HepG2 (cell line): ENCODE data around the gene AKR7A3. TPM values are rescaled to one million over a fixed set of nuclear protein-coding genes. Genes with fewer than 3 reads are reported as not detected.

ENCODE experiments used
- BRD4 ChIP-seq: sonication (generic); formaldehyde crosslinking; IDR thresholded peaks from 2 replicates; pipeline ENCODE4 v1.4.0; 2020; ENCODE audit warnings: missing genetic modification reagents
- CENPT ChIP-seq: sonication (generic); formaldehyde crosslinking; IDR thresholded peaks from 2 replicates; pipeline ENCODE4 v1.8.0; 2022; ENCODE audit warnings: low read depth, mild to moderate bottlenecking, moderate library complexity, missing genetic modification reagents
- CERS6 ChIP-seq: sonication (generic); formaldehyde crosslinking; IDR thresholded peaks from 2 replicates; pipeline ENCODE4 v1.5.0; 2020; ENCODE audit warnings: missing genetic modification reagents
- DR1 ChIP-seq: sonication (generic); formaldehyde crosslinking; IDR thresholded peaks from 2 replicates; pipeline ENCODE4 v1.8.0; 2021; ENCODE audit warnings: mild to moderate bottlenecking, missing genetic modification reagents, inconsistent platforms
- ETS1 ChIP-seq: sonication (generic); formaldehyde crosslinking; IDR thresholded peaks from 2 replicates; pipeline ENCODE4 v1.4.0; 2020; ENCODE audit warnings: missing genetic modification reagents
- GTF2F1 ChIP-seq: fragments of 150-350 bp; IDR thresholded peaks from 2 replicates; pipeline ENCODE4 v1.6.1; 2014; ENCODE audit warnings: low read length
- IKZF1 ChIP-seq: fragments of 450-650 bp; IDR thresholded peaks from 2 replicates; pipeline ENCODE4 v1.7.1; 2016
- IRX3 ChIP-seq: sonication (generic); formaldehyde crosslinking; IDR thresholded peaks from 2 replicates; pipeline ENCODE4 v1.8.1; 2023; ENCODE audit warnings: mild to moderate bottlenecking, low read depth, missing genetic modification reagents, borderline replicate concordance
- MAFF ChIP-seq: IDR thresholded peaks from 2 replicates; pipeline ENCODE4 v1.6.1; 2011; ENCODE audit warnings: low read depth, low read length, improper control_type of control experiment
- MAZ ChIP-seq, 2 experiments: sonication (generic) in 1 of 2; formaldehyde crosslinking in 1 of 2; IDR thresholded peaks; 2 replicates each; pipeline versions ENCODE4 v1.5.0 to v1.6.1; 2012 to 2020; ENCODE audit warnings: low read depth in 2 of 2, mild to moderate bottlenecking in 2 of 2, borderline replicate concordance in 1 of 2, improper control_type of control experiment in 1 of 2, low read length in 1 of 2, missing genetic modification reagents in 1 of 2, moderate library complexity in 1 of 2
- MED13 ChIP-seq: sonication (generic); formaldehyde crosslinking; IDR thresholded peaks from 2 replicates; pipeline ENCODE4 v1.5.0; 2020; ENCODE audit warnings: missing genetic modification reagents
- MEF2D ChIP-seq: sonication (generic); formaldehyde crosslinking; IDR thresholded peaks from 2 replicates; pipeline ENCODE4 v1.5.1; 2020; ENCODE audit warnings: mild to moderate bottlenecking, missing genetic modification reagents
- MXD3 ChIP-seq: IDR thresholded peaks from 2 replicates; pipeline ENCODE4 v1.6.1; 2016; ENCODE audit warnings: mild to moderate bottlenecking, missing biosample characterization, missing genetic modification reagents
- NFKBIZ ChIP-seq: IDR thresholded peaks from 2 replicates; pipeline ENCODE4 v1.6.1; 2018; ENCODE audit warnings: missing genetic modification reagents, missing compliant biosample characterization
- SKI ChIP-seq: fragments of 450-650 bp; IDR thresholded peaks from one replicate; pipeline ENCODE4 v1.6.1; 2018; ENCODE audit warnings: mild to moderate bottlenecking; ENCODE audit not compliant: partially characterized antibody
- SRY ChIP-seq: sonication (generic); formaldehyde crosslinking; IDR thresholded peaks from 2 replicates; pipeline ENCODE4 v1.8.0; 2022; ENCODE audit warnings: mild to moderate bottlenecking, missing genetic modification reagents
- TIGD3 ChIP-seq: sonication (generic); formaldehyde crosslinking; IDR thresholded peaks from 2 replicates; pipeline ENCODE4 v1.5.1; 2020; ENCODE audit warnings: mild to moderate bottlenecking, missing genetic modification reagents, borderline replicate concordance
- ZBTB25 ChIP-seq: IDR thresholded peaks from 2 replicates; pipeline ENCODE4 v1.6.1; 2018; ENCODE audit warnings: missing genetic modification reagents
- ZBTB7A ChIP-seq: sonication (generic); formaldehyde crosslinking; IDR thresholded peaks from 2 replicates; pipeline ENCODE4 v1.8.0; 2022; ENCODE audit warnings: mild to moderate bottlenecking, missing genetic modification reagents
- ZFY ChIP-seq: sonication (generic); formaldehyde crosslinking; IDR thresholded peaks from 2 replicates; pipeline ENCODE4 v1.4.0; 2020; ENCODE audit warnings: missing genetic modification reagents
- ZMYM4 ChIP-seq: sonication (generic); formaldehyde crosslinking; IDR thresholded peaks from 2 replicates; pipeline ENCODE4 v1.8.1; 2023; ENCODE audit warnings: mild to moderate bottlenecking, missing genetic modification reagents
- ZNF33A ChIP-seq: sonication (generic); formaldehyde crosslinking; IDR thresholded peaks from 2 replicates; pipeline ENCODE4 v1.5.1; 2020; ENCODE audit warnings: missing genetic modification reagents, mild to moderate bottlenecking, moderate library complexity, borderline replicate concordance
- ZNF691 ChIP-seq: sonication (generic); formaldehyde crosslinking; IDR thresholded peaks from 2 replicates; pipeline ENCODE4 v1.4.0; 2020; ENCODE audit warnings: missing genetic modification reagents, low read depth, mild to moderate bottlenecking, borderline replicate concordance
- polyA plus RNA-seq, 8 experiments: library from polyadenylated mRNA; depleted of rRNA in 3 of 8; stranded (reverse) in 7 of 8; unstranded in 1 of 8; fragments of >200 nt; fragmentation: Illumina TruSeq in 4 of 8; extraction: Trizol in 4 of 8; gene quantifications; 2 replicates each; pipeline versions ENCODE4 v1.2.1 to v1.2.3, GENCODE V29; 2011 to 2016; ENCODE audit warnings: low read depth in 4 of 8, missing spikeins in 1 of 8, mixed read lengths in 1 of 8; ENCODE audit not compliant: insufficient read depth in 1 of 8
- total RNA-seq, 5 experiments: library from RNA; depleted of rRNA; stranded (reverse); fragments of >200 nt; fragmentation: Illumina TruSeq; extraction: Trizol; gene quantifications; 2 replicates each; pipeline ENCODE4 v1.2.3, GENCODE V29; 2016; ENCODE audit warnings: low read depth in 1 of 5

Gene AKR7A3
- total and polyA plus RNA-seq, 2 of the 13 experiments (the other 11 are each of a cell fraction or from before 2014, with no cell fraction given) = 0.58 to 1.00 TPM

GRCh38 chr1:19311931-19312781 lies 23.6 kb upstream of the AKR7A3 start, which contains the start of the genes AKR7A2 and SLC66A1 (continued):
- no peak for TF ChIP-seq TIGD3 (CRISPR knock-in tag)
- TF ChIP-seq MAZ (IDR thresholded peaks at IDR 0.05; ENCODE audit: borderline replicate concordance, low read depth, low read length) = peak; percentile 82
- peak; percentile 94 for TF ChIP-seq MAZ (CRISPR knock-in tag; IDR thresholded peaks at IDR 0.05; ENCODE audit: low read depth)
- TF ChIP-seq NFKBIZ (CRISPR knock-in tag) = no peak
- peak; percentile 93 for TF ChIP-seq ZFY (CRISPR knock-in tag)
- TF ChIP-seq MXD3 (CRISPR knock-in tag) = peak; percentile 50; the same call in 1 of the 2 replicates
- no peak for TF ChIP-seq ZBTB25 (CRISPR knock-in tag)
- TF ChIP-seq GTF2F1 = no peak
- TF ChIP-seq ZMYM4 (CRISPR knock-in tag) = peak; percentile 72
- TF ChIP-seq ZNF33A (CRISPR knock-in tag) = 0 out of 2 replicates have a peak, but pooled peaks have one; percentile 27
- peak; percentile 11; the same call in 1 of the 2 replicates for TF ChIP-seq CENPT (CRISPR knock-in tag)
- peak; percentile 50 for TF ChIP-seq SKI
- TF ChIP-seq BRD4 = no peak
- no peak for TF ChIP-seq CERS6 (CRISPR knock-in tag)
- TF ChIP-seq IRX3 (CRISPR knock-in tag) = peak; percentile 66
- TF ChIP-seq MEF2D = 0 out of 2 replicates have a peak, but pooled peaks have one; percentile 37
- peak; percentile 23; the same call in 1 of the 2 replicates for TF ChIP-seq ZNF691 (CRISPR knock-in tag)
- no peak; the same call in none of the 2 replicates for TF ChIP-seq DR1
- no peak for TF ChIP-seq IKZF1
- TF ChIP-seq SRY (CRISPR knock-in tag) = no peak; the same call in 1 of the 2 replicates
- no peak for TF ChIP-seq ZBTB7A
- TF ChIP-seq MAFF = no peak
- no peak for TF ChIP-seq ETS1 (CRISPR knock-in tag)
- TF ChIP-seq MED13 (CRISPR knock-in tag) = no peak
